B cell (primary cell): ENCODE data around the gene FAM53A. TPM values are rescaled to one million over a fixed set of nuclear protein-coding genes. Genes with fewer than 3 reads are reported as not detected.
A peak's percentile ranks its signal among the peaks of the same experiment; 100 is the strongest.

Experiments used
- ATAC-seq: fragments of 200-7000 bp; cut with Tn5 transposase; one replicate; pipeline ENCODE4 v1.10.0; 2021; ENCODE audit warnings: low read depth, mild to moderate bottlenecking, moderate number of reproducible peaks, moderate library complexity
- CTCF ChIA-PET: fragments of 350-600 bp; sonication (Branson Sonifier 250); formaldehyde crosslinking; loops from one replicate; lab custom pipeline; 2021; ENCODE audit warnings: antibody characterized with exemption, inconsistent platforms; lab: Charles Lee
- POLR2A ChIA-PET: fragments of 350-600 bp; sonication (Branson Sonifier 250); formaldehyde crosslinking; loops from one replicate; lab custom pipeline; 2021; ENCODE audit warnings: antibody characterized with exemption; lab: Charles Lee
- DNase-seq: peaks from one replicate; pipeline ENCODE4 v3.0.0; 2013
- H2AFZ ChIP-seq: 2 replicates; pipeline ENCODE4 v1.6.1; 2012; ENCODE audit warnings: mild to moderate bottlenecking, low read depth, low read length; ENCODE audit not compliant: insufficient read depth, poor library complexity, severe bottlenecking
- H3K27ac ChIP-seq, 2 donors: 1 replicate in 1 of 2; 2 replicates in 1 of 2; pipeline ENCODE4 v1.5.1; 2012 to 2013; ENCODE audit warnings: low read length in 2 of 2, mild to moderate bottlenecking in 2 of 2, moderate library complexity in 1 of 2
- H3K27me3 ChIP-seq, 4 experiments: fragments of 200-600 bp in 1 of 4; sonication (generic) in 1 of 4; replicated peaks in 1 of 4; 1 replicate in 2 of 4; 2 replicates in 2 of 4; pipeline versions ENCODE4 v1.6.1 to v1.7.0; 2013 to 2016; ENCODE audit warnings: low read length in 3 of 4, mild to moderate bottlenecking in 2 of 4, mixed read lengths in 1 of 4, moderate library complexity in 1 of 4; ENCODE audit not compliant: insufficient read depth in 4 of 4, control insufficient read depth in 3 of 4; ENCODE audit errors: control extremely low read depth in 1 of 4
- H3K36me3 ChIP-seq, 2 experiments: replicated peaks in 1 of 2; 1 replicate in 1 of 2; 2 replicates in 1 of 2; pipeline versions ENCODE4 v1.6.1 to v1.7.1; 2013; ENCODE audit warnings: low read length in 1 of 2; ENCODE audit not compliant: insufficient read depth in 2 of 2, control insufficient read depth in 1 of 2; ENCODE audit errors: control extremely low read depth in 1 of 2, extremely low read depth in 1 of 2
- H3K4me1 ChIP-seq, 2 donors: fragments of 200-600 bp in 1 of 2; sonication (generic) in 1 of 2; 1 replicate in 1 of 2; 2 replicates in 1 of 2; pipeline versions ENCODE4 v1.5.1 to v1.6.1; 2013 to 2017; ENCODE audit warnings: low read length in 2 of 2; ENCODE audit not compliant: control insufficient read depth in 2 of 2, insufficient read depth in 2 of 2
- H3K4me2 ChIP-seq: replicated peaks from 2 replicates; pipeline ENCODE3; 2012; ENCODE audit warnings: mild to moderate bottlenecking, low read depth, low read length; ENCODE audit not compliant: poor library complexity, severe bottlenecking
- H3K4me3 ChIP-seq, 5 experiments: fragments of 200-600 bp in 1 of 5; sonication (generic) in 1 of 5; 1 replicate in 3 of 5; 2 replicates in 2 of 5; pipeline versions ENCODE4 v1.5.1 to v1.7.0; 2011 to 2016; ENCODE audit warnings: low read length in 4 of 5, mild to moderate bottlenecking in 4 of 5, low read depth in 2 of 5, control low read depth in 1 of 5, moderate library complexity in 1 of 5; ENCODE audit not compliant: insufficient read depth in 1 of 5; ENCODE audit errors: control extremely low read depth in 1 of 5, extremely low read depth in 1 of 5
- H3K79me2 ChIP-seq: fragments of 200-600 bp; sonication (generic); one replicate; pipeline ENCODE4 v1.6.0; 2016; ENCODE audit warnings: low read length; ENCODE audit not compliant: control insufficient read depth, insufficient read depth
- H3K9ac ChIP-seq: fragments of 200-600 bp; sonication (generic); 2 replicates; pipeline ENCODE4 v1.6.1; 2017; ENCODE audit warnings: mild to moderate bottlenecking, low read length, moderate library complexity
- H3K9me3 ChIP-seq, 3 donors: one replicate each; pipeline versions ENCODE4 v1.6.1 to v1.7.1; 2013; ENCODE audit warnings: low read length in 2 of 3; ENCODE audit not compliant: control insufficient read depth in 2 of 3, insufficient read depth in 1 of 3; ENCODE audit errors: control extremely low read depth in 1 of 3
- H4K20me1 ChIP-seq: 2 replicates; pipeline ENCODE4 v1.6.0; 2012; ENCODE audit warnings: mild to moderate bottlenecking, low read length; ENCODE audit not compliant: insufficient read depth, control insufficient read depth, poor library complexity, severe bottlenecking
- H3K27ac Mint-ChIP-seq: one replicate; pipeline ENCODE4 v1.8.0; 2021; ENCODE audit warnings: mixed read lengths
- H3K27me3 Mint-ChIP-seq: one replicate; pipeline ENCODE4 v1.8.0; 2021; ENCODE audit warnings: mixed read lengths
- H3K4me1 Mint-ChIP-seq: one replicate; pipeline ENCODE4 v1.8.0; 2021; ENCODE audit warnings: mixed read lengths
- H3K4me3 Mint-ChIP-seq: one replicate; pipeline ENCODE4 v1.8.0; 2021; ENCODE audit warnings: mixed read lengths
- H3K9me3 Mint-ChIP-seq: one replicate; pipeline ENCODE4 v1.8.0; 2022; ENCODE audit warnings: mixed read lengths; ENCODE audit not compliant: insufficient read depth
- CTCF ChIP-seq: fragments of 200-600 bp; IDR thresholded peaks from one replicate; pipeline ENCODE4 v1.8.0; 2022; ENCODE audit warnings: antibody characterized with exemption, mild to moderate bottlenecking
- EZH2 ChIP-seq: IDR thresholded peaks from 2 replicates; pipeline ENCODE4 v1.6.1; 2012; ENCODE audit warnings: borderline replicate concordance, low read depth, mild to moderate bottlenecking, moderate library complexity, low read length; ENCODE audit not compliant: insufficient read depth, poor library complexity, severe bottlenecking
- WGBS: methylation state at CpG from one replicate; pipeline ENCODE4 v1.1.5; 2013; ENCODE audit warnings: missing lambda C conversion rate; ENCODE audit not compliant: insufficient coverage; 5-methylcytosine and 5-hydroxymethylcytosine counted together
- intact Hi-C: fragments of 100-400 bp; cut with micrococcal nuclease; formaldehyde crosslinking; loops from one replicate; pipeline ENCODE4 v1.10.0; 2022
- polyA plus RNA-seq: library from polyadenylated mRNA; depleted of rRNA; stranded (reverse); fragments of >200 nt; gene quantifications from 2 replicates; pipeline ENCODE4 v1.2.3, GENCODE V29; 2012
- total RNA-seq, 2 donors: library from RNA; stranded (reverse); fragments of 120-200 nt in 1 of 2; gene quantifications; 1 replicate in 1 of 2; 2 replicates in 1 of 2; pipeline versions ENCODE4 v1.2.3 to v1.2.4, GENCODE V29; 2013 to 2022

FAM53A gene
- total and polyA plus RNA-seq, 2 donors (not counting 1 experiment from before 2014, with no cell fraction given) = 2.2 to 4.2 TPM

GRCh38 chr4:1600211-1600780 is 83.8 kb downstream of the FAM53A start:
- no peak overlapping the region for H3K4me2 ChIP-seq
- H3K79me2 ChIP-seq = no peaks in the 10 kb centered on the region
- H3K9ac ChIP-seq = no peak overlapping the region
- no peak overlapping the region for H2AFZ ChIP-seq
- intact Hi-C loops = no loop called here
- H4K20me1 ChIP-seq = no peaks in the 10 kb centered on the region
- peaks cover 0 to 12% (median 0%) of the 10 kb centered on the region in 3 donors for H3K9me3 ChIP-seq
- H3K4me3 ChIP-seq = no peak overlapping the region
- ATAC-seq = no peak
- WGBS = 92% methylated on average over 14 of the region's 15 CpGs
- H3K27me3 ChIP-seq = peaks cover 0 to 2% (median 0%) of the 10 kb centered on the region in 4 experiments
- no peak overlapping the region for H3K4me3 Mint-ChIP-seq
- CTCF ChIA-PET = no interaction called here
- H3K9me3 Mint-ChIP-seq = no peaks in the 10 kb centered on the region
- no peak for DNase-seq
- no peak overlapping the region for H3K27ac Mint-ChIP-seq
- POLR2A ChIA-PET = no interaction called here
- H3K4me1 Mint-ChIP-seq = no peaks in the 10 kb centered on the region
- no peak overlapping the region for H3K27ac ChIP-seq
- peaks cover 3% of the 10 kb centered on the region for H3K27me3 Mint-ChIP-seq
- no peak for TF ChIP-seq EZH2
- TF ChIP-seq CTCF = no peak
- H3K4me1 ChIP-seq = peaks cover 0 to 7% of the 10 kb centered on the region in 2 donors
- H3K36me3 ChIP-seq = no peaks in the 10 kb centered on the region

GRCh38 chr4:1599491-1600210 is 84.5 kb downstream of the FAM53A start:
- H3K4me3 Mint-ChIP-seq = no peak overlapping the region
- CTCF ChIA-PET = no interaction called here
- no peak for DNase-seq

More at GRCh38 chr4:1599491-1600210, 84.5 kb downstream of the FAM53A start:
- Mint-ChIP-seq H3K9me3 (no peaks in the 10 kb centered on the region), H3K4me1 (no peaks in the 10 kb centered on the region), H3K27ac (no peak overlapping the region), H3K27me3 (peaks cover 3% of the 10 kb centered on the region)
- Histone ChIP-seq H3K27ac (no peak overlapping the region), H3K4me1 (peaks cover 0 to under 1% of the 10 kb centered on the region in 2 donors), H3K79me2 (no peaks in the 10 kb centered on the region), H2AFZ (no peak overlapping the region), H3K9ac (no peak overlapping the region), H3K27me3 (peaks cover 0 to 2% (median 0%) of the 10 kb centered on the region in 4 experiments), H3K4me3 (no peak overlapping the region), H3K4me2 (peak overlapping the region; percentile 28), H3K36me3 (no peaks in the 10 kb centered on the region), H3K9me3 (peaks cover 0 to 16% (median 0%) of the 10 kb centered on the region in 3 donors), H4K20me1 (no peaks in the 10 kb centered on the region)
- WGBS = 45% methylated on average over 18 of the region's 21 CpGs
- POLR2A ChIA-PET = no interaction called here
- ATAC-seq = no peak
- intact Hi-C loops = no loop called here
- no peak for TF ChIP-seq EZH2
- no peak for TF ChIP-seq CTCF
